Ureter (tissue), 1 donor: ENCODE results near the gene DNAJB8. TPM values are rescaled to one million over a fixed set of nuclear protein-coding genes. Genes with fewer than 3 reads are reported as not detected.

Experiments
- DNase-seq: peaks from one replicate; pipeline ENCODE4 v3.0.0-alpha.2; 2020; ENCODE audit warnings: low spot score
- total RNA-seq: library from RNA; stranded (reverse); gene quantifications from one replicate; pipeline ENCODE4 v1.2.4, GENCODE V29; 2023
- donor health status: DM: yes; HTN: yes; CAD: no.

The DNAJB8 gene
- total RNA-seq, 1 donor from 2014 or later: not detected

DNA sequence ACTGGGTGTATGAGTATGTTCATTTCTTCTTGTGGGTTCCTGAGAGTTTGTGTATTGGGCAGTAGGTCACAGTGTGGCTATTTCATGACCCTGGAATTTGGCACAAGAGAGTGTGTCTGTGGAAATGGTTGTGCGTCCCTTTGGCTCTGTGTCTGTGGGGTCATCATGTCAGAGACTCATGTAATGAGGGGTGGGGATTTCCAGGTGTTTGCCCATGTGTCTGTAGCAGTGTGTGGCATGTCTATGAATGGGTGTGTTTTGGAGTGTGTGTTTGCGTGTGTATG is 27.6 kb upstream of the DNAJB8 start:
- DNase-seq: no peak

GRCh38 chr3:128493570-128494366 is 27.1 kb upstream of the DNAJB8 start:
- DNase-seq: peak; percentile 46

DNA sequence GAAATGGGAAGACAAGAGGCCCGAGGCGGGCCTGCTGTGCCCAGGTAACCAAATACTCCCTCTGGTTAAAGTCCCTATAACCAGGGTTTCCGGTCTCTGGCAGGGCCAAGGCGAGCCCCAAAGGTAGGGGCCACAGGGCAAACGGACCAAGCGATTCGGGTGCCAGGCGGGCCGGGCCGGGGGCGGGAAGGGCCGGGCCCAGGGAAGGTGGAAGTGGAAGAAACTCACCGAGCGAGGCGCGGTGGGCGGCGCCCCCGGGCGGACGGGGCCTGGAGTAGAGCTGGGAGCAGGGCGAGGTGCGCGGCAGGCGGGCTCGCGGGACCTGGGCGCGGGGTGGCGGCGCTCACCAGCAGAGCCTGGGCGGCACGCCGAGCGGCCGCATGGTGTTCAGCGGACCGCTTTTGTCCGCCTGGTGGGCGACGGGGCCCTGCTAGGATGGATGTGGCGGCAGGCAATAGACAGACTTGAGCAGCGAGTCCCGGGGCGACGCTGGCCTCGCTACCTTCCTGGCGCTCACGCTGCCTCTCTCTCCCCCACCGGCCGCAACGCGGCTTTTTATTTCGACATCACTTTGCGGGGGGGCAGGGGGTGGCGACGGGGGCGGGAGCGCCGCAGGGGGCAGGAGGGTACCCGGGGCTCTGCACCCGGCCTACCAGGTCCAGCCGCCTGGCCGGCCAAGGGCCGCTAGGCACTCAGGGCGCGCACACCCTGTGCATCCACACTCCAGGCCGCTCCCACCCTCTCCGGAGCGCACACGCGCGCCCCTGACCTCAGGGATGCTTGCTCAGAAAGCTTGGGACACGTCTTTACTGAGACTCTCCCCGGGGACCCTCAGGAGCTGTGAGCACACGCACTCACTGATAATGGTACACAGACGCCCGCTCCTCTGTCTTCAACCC is 26.2 kb upstream of the DNAJB8 start, which contains the start of gene GATA2:
Gene GATA2, minus strand, starts transcription at position 531 of the 899 bp plus-strand sequence. CDS start 6,170 bp downstream, outside the sequence.
- DNase-seq: peak; percentile 65

DNA sequence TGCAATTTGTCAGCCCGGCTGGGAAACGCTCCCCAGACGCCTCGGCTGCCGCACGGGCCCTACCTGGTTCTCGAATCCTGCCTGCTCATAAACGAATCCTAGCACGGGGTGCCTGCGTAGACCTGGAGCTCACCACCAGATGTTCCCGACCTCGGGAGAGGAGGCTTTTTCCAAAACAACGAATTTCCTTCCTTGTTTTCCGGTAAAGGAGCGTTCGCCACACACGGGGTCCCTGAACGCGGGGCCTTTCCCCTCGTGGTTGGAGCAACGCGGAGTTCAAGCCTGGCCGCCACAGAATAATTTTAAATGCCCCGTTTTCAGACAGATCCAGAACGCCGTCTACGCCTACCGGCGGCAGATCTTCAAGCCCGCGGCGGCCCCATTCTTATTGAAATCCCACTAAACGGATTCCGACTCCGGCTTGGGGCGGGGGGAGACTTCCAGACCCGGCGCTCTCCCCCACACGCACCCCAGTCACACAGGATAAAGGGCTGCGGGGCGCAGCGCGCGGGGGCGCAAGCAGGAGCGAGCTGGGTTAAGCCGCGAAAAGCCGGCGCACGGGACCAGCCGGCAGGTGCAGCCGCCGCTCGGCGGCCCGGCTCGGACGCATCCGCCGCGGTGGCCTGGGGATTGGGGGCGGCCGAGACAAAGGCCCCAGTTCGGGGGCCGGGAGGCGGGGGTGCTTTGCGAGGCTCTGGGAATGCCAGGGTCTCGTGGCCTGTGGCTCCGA is 25.4 kb upstream of the DNAJB8 start:
- DNase-seq: no peak

DNA sequence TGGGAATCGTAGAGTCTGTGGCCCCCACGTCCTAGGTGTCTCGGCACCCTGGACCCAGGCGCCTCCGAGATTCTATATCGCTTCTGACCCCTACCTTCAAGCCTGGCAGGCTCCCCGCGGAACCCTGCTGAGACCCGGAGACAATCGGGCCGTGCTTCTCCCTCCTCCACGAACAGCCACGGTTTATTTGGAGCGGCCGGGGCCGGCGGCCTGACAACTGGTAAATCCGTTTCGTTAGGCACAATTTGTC is 24.9 kb upstream of the DNAJB8 start:
- peak; percentile 45 for DNase-seq

- peak; percentile 57 for DNase-seq
Measured at GRCh38 chr3:128490915-128491690, 24.4 kb upstream of the DNAJB8 start.

DNA sequence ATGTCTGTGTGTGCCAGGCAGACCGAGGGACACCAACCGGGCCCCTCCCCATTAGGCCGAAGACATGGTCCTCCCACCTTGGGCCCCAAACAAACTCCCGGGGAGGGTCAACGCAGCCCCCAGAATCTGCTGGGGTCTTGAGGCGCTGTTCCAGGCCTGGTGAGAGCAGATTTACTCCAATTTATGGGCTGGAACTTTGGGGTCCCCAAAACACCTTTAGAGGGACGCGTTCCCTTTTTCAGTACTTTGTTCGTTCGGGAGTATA is 23.9 kb upstream of the DNAJB8 start:
- DNase-seq: no peak

GRCh38 chr3:128489927-128490649 is 23.4 kb upstream of the DNAJB8 start:
- DNase-seq: peak; percentile 66

DNA sequence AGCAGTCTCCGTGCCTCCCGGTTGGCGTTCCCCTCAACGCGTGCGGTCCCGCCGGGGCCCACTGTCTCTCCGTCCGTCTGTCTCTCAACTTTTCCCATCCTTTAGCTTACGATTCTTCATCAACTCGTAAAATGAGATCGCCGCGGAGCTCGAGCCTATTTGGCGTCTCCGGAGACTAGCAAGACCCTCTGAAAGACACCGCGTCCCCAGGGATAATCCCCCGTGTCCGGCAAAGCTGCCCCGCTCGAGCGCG is 22.9 kb upstream of the DNAJB8 start:
- no peak for DNase-seq

DNA sequence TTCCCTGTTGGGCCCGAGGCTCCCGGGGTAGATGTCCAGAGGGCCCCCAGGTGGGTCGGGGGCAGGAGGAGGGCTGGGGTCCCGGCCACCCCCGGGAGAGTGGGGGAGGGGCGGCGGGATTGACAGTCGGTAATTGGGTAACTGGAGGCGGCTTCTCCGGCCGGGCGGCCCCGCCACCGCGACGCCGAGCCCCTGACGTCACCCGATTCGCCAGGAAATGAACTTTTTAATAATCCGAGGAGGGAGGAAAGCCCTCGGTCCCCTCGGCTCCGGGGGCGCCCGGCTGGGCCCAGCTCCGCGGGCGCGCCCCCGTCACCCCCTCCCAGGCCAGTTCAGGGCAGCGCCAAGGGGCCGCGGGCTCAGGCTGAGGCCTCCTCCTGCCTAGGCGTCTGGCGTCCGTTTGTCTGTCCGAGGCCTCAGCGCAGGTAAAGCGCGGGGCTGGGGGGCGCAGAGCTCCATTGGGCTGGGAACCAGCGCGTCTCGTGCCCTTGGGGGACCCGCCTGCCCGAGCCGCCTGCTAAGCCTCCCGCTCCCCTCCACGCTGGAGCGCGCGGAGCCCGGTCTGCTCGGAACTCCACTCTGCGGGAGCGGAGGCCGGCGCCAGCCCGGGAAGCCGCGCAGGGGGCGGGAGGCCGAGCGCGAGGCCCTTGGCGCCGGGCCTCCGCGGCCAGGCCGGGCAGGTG is 22.4 kb upstream of the DNAJB8 start:
- DNase-seq: peak; percentile 87

GRCh38 chr3:128488636-128488990 is 21.9 kb upstream of the DNAJB8 start:
- DNase-seq: no peak

- DNase-seq: peak; percentile 95
Measured at GRCh38 chr3:128487813-128488635, 21.3 kb upstream of the DNAJB8 start.

DNA sequence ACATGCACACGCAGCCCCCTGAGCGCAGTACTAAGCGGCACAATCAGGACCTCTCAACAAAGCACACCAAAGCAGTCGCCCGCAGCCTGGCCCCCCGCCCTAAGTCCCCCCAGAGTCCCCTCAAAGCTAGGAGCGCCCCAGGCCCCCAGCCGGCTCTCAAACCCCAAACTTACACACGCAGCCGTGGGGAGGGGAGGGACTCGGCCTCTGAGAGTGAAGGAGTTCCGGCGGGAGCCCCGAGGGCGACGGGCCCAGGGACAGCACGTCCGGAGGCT is 20.8 kb upstream of the DNAJB8 start:
- no peak for DNase-seq

GRCh38 chr3:128486681-128487537 is 20.2 kb upstream of the DNAJB8 start:
- DNase-seq: peak; percentile 60

GRCh38 chr3:128486205-128486628 is 19.5 kb upstream of the DNAJB8 start:
- DNase-seq: no peak

DNA sequence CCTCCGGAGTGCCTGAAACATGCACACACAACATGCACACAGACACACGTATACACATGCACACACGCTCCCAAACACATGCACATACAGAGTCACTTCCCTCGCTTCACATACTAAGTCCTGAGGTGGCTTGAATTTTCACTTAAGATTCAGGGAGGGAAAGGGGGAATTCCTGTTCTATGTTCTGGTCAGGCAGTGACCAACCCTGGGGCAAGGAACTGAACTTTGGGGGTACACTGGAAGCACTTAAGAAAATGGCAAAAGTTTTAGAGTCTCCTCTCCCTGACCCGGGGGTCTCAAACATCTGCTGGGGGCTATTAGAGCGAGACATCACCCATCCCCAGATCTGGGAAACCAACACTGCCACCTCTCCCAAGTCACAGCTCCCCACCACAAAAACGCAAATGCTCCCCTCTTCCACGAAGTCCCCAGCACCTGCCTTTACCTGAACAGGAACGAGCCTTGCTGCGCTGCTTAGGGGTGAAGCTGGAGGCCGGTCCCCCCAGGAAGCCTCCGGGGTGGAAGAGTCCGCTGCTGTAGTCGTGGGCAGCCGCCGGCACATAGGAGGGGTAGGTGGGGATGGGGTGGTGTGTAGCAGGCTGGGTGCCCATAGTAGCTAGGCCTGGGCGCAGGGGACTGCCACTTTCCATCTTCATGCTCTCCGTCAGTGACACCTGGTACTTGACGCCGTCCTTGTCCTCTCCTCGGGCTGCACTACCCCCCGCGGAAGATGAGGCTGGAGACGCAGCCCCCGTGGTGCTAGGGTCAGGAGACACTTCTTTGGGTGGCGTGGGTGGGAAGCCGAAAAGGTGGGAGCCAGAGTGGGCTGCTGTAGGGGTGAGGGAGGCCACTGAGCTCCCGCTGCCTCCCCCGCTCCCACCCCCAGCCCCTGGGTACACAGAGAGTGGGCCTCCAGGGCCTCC is 18.9 kb upstream of the DNAJB8 start:
- DNase-seq: no peak

DNA sequence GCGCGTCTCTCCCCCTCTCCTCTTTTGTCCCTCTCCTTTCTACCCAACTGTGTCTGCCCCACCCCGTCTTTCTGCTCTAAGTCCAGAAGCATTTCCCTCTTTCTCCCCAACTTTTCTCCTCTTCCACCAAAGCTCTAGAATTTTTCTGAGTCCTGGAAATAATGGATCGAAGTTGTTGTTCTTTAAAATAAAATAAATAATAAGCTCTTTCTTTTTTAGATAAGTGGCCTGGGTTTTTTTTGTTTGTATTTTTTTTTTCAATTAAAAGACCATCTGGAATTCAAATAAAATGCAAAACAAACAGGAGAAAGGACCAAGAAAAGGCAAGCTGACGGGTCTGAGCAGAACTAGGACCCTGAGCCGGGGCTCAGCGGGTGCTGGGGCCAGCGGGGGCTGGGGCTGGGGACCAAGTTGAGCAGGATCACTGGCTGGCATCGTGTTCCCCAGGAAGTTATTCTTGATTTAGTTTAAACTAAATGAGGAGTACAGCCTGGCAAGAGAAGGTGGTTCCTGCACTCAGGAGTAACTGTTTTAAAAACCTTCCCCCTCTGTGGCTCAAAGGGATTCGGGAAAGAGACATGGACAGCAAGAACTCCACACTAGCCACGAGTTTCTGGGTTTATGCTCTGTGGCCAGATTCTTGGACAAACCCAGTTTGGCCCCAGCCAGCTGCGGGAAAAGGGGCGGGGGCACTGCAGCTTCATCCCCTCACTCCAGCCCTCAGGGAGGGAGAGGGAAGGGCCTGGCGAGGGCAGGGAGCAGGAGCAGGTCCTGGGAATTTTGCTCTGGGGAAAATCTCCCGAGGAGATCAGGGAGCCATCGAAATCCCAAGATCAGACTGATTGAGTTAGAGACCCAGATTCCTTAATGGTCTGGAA is 18.0 kb upstream of the DNAJB8 start:
- no peak for DNase-seq
